Immature natural killer cell (primary cell): ENCODE data around the gene PMEL. TPM values are rescaled to one million over a fixed set of nuclear protein-coding genes. Genes with fewer than 3 reads are reported as not detected.

Experiments
- DNase-seq, 3 donors: peaks; one replicate each; pipeline ENCODE4 v3.0.0; 2022; ENCODE audit warnings: mixed read lengths in 1 of 3
- H3K27ac Mint-ChIP-seq, 6 donors: one replicate each; pipeline ENCODE4 v1.8.0; 2020; ENCODE audit warnings: mixed read lengths in 6 of 6, mild to moderate bottlenecking in 5 of 6, inconsistent platforms in 4 of 6, moderate library complexity in 3 of 6
- H3K27me3 Mint-ChIP-seq, 3 donors: one replicate each; pipeline ENCODE4 v1.8.0; 2020 to 2021; ENCODE audit warnings: low read depth in 3 of 3, mild to moderate bottlenecking in 3 of 3, mixed read lengths in 3 of 3, moderate library complexity in 3 of 3, inconsistent platforms in 1 of 3
- H3K36me3 Mint-ChIP-seq, 3 donors: one replicate each; pipeline ENCODE4 v1.8.0; 2020; ENCODE audit warnings: mixed read lengths in 3 of 3, inconsistent platforms in 2 of 3, mild to moderate bottlenecking in 2 of 3
- H3K4me1 Mint-ChIP-seq, 2 donors: one replicate each; pipeline ENCODE4 v1.8.0; 2020; ENCODE audit warnings: inconsistent platforms in 2 of 2, mild to moderate bottlenecking in 2 of 2, mixed read lengths in 2 of 2, moderate library complexity in 1 of 2
- H3K4me3 Mint-ChIP-seq, 5 donors: one replicate each; pipeline ENCODE4 v1.8.0; 2020; ENCODE audit warnings: mild to moderate bottlenecking in 5 of 5, mixed read lengths in 5 of 5, inconsistent platforms in 3 of 5, moderate library complexity in 3 of 5
- H3K9me3 Mint-ChIP-seq, 6 donors: one replicate each; pipeline ENCODE4 v1.8.0; 2020; ENCODE audit warnings: mild to moderate bottlenecking in 6 of 6, mixed read lengths in 6 of 6, inconsistent platforms in 4 of 6, moderate library complexity in 3 of 6
- polyA plus RNA-seq, 3 donors: library from polyadenylated mRNA; unstranded; fragments of 300-500 nt; fragmentation: Illumina TruSeq; gene quantifications; one replicate each; pipeline ENCODE4 v1.2.3, GENCODE V29; 2021

PMEL gene
- polyA plus RNA-seq, 3 donors from 2014 or later, result 0.44 TPM; not detected in 2

- Mint-ChIP-seq H3K9me3 (no peaks in the 10 kb centered on the region), H3K27me3 (no peaks in the 10 kb centered on the region), H3K36me3 (peaks cover 7 to 12% (median 10%) of the 10 kb centered on the region in 3 donors), H3K27ac (peak overlapping the region in 4 of 6 donors; percentile 12 to 76 (median 28)), H3K4me3 (no peak overlapping the region), H3K4me1 (peaks cover 13 to 27% of the 10 kb centered on the region in 2 donors)
- no peak for DNase-seq
Measured at GRCh38 chr12:55915482-55915859, 50.4 kb downstream of the PMEL start.

GRCh38 chr12:55912908-55913307 lies 52.9 kb downstream of the PMEL start:
- no peaks in the 10 kb centered on the region for H3K9me3 Mint-ChIP-seq
- H3K27me3 Mint-ChIP-seq, result no peaks in the 10 kb centered on the region
- H3K4me3 Mint-ChIP-seq, result no peak overlapping the region
- no peak for DNase-seq
- peak overlapping the region in 2 of 6 donors; percentile 15 to 40 for H3K27ac Mint-ChIP-seq
- H3K36me3 Mint-ChIP-seq, result peaks cover 7 to 12% (median 10%) of the 10 kb centered on the region in 3 donors
- H3K4me1 Mint-ChIP-seq, result peaks cover 13 to 33% of the 10 kb centered on the region in 2 donors

DNA sequence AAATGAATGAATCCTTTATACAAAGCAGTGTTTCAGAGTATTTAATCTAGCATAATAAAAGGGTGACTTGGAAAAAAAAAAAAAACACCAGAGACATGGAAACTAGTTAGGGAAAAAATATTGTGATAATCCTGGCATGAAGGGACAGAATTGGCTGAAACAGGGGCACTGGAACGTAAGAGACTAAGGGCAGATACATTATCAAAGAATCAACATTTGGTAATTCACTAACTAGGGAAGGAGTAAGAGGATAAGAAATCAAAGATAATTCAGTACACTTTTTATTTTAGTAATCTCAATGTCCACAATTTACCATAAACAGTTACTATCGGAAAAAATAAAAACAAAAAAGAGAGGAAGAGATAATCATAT lies 56.3 kb downstream of the PMEL start:
- no peak for DNase-seq
- no peak overlapping the region for H3K4me3 Mint-ChIP-seq
- no peaks in the 10 kb centered on the region for H3K9me3 Mint-ChIP-seq
- peaks cover 2 to 8% (median 7%) of the 10 kb centered on the region in 3 donors for H3K36me3 Mint-ChIP-seq
- peaks cover 9 to 23% of the 10 kb centered on the region in 2 donors for H3K4me1 Mint-ChIP-seq
- H3K27ac Mint-ChIP-seq, result peak overlapping the region in 1 of 6 donors; percentile 23
- H3K27me3 Mint-ChIP-seq, result no peaks in the 10 kb centered on the region

- H3K27ac Mint-ChIP-seq, result peak overlapping the region in 1 of 6 donors; percentile 66
- no peaks in the 10 kb centered on the region for H3K27me3 Mint-ChIP-seq
- no peaks in the 10 kb centered on the region for H3K9me3 Mint-ChIP-seq
- H3K36me3 Mint-ChIP-seq, result peaks cover 0 to 8% (median 5%) of the 10 kb centered on the region in 3 donors
- DNase-seq, result no peak
- H3K4me3 Mint-ChIP-seq, result no peak overlapping the region
- H3K4me1 Mint-ChIP-seq, result peaks cover 4 to 17% of the 10 kb centered on the region in 2 donors
Measured at GRCh38 chr12:55908726-55909512, 56.9 kb downstream of the PMEL start.

- H3K36me3 Mint-ChIP-seq, result peaks cover 4 to 14% (median 7%) of the 10 kb centered on the region in 3 donors
- H3K27me3 Mint-ChIP-seq, result no peaks in the 10 kb centered on the region
- H3K9me3 Mint-ChIP-seq, result no peaks in the 10 kb centered on the region
- DNase-seq, result no peak
- peaks cover 0 to 6% of the 10 kb centered on the region in 2 donors for H3K4me1 Mint-ChIP-seq
- H3K4me3 Mint-ChIP-seq, result no peak overlapping the region
- H3K27ac Mint-ChIP-seq, result no peak overlapping the region
Measured at GRCh38 chr12:55906056-55906455, 59.8 kb downstream of the PMEL start.

Other genes starting within 250 kb of the PMEL start
- gene BLOC1S1, start 250.0 kb downstream of the PMEL start, polyA plus RNA-seq, result 100 to 1,000 TPM; 108 to 198 (median 127) TPM
- 1 to 10 TPM in 1 of 3 donors, not detected in 2; 2.8 TPM for gene RDH5, start 245.6 kb downstream of the PMEL start, polyA plus RNA-seq
- 1,000 to 10,000 TPM; 1,258 to 1,754 (median 1,754) TPM for gene CD63, start 237.0 kb downstream of the PMEL start, polyA plus RNA-seq
- gene GDF11, start 222.9 kb downstream of the PMEL start, polyA plus RNA-seq, result 1 to 10 TPM in 1 of 3 donors, under 1 TPM in 2; 0.16 to 1.7 (median 0.64) TPM
- 100 to 1,000 TPM; 115 to 157 (median 132) TPM for gene SARNP, start 148.3 kb downstream of the PMEL start, polyA plus RNA-seq
- gene ORMDL2, start 148.0 kb downstream of the PMEL start, polyA plus RNA-seq, result 100 to 1,000 TPM; 104 to 163 (median 147) TPM
- gene DNAJC14, start 136.5 kb downstream of the PMEL start, polyA plus RNA-seq, result 10 to 100 TPM; 36.7 to 51.4 (median 51.1) TPM
- gene MMP19, start 123.1 kb downstream of the PMEL start, polyA plus RNA-seq, result under 1 TPM in 1 of 3 donors, not detected in 2; 0.10 TPM
- gene PYM1, start 38.1 kb downstream of the PMEL start, polyA plus RNA-seq, result 10 to 100 TPM; 41.2 to 66.3 (median 54.2) TPM
- 10 to 100 TPM; 14.9 to 38.1 (median 19.7) TPM for gene DGKA, start 34.9 kb downstream of the PMEL start, polyA plus RNA-seq
- 10 to 100 TPM; 11.6 to 27.7 (median 13.4) TPM for gene CDK2, start 788 bp upstream of the PMEL start, polyA plus RNA-seq
- gene RAB5B, start 8.0 kb upstream of the PMEL start, polyA plus RNA-seq, result 10 to 100 TPM; 54.6 to 80.6 (median 76.9) TPM
- gene SUOX, start 31.2 kb upstream of the PMEL start, polyA plus RNA-seq, result 1 to 10 TPM; 3.5 to 5.9 (median 5.9) TPM
- gene IKZF4, start 55.0 kb upstream of the PMEL start, polyA plus RNA-seq, result 1 to 10 TPM in 1 of 3 donors, not detected in 2; 1.0 TPM
- 100 to 1,000 TPM; 294 to 705 (median 698) TPM for gene RPS26, start 75.9 kb upstream of the PMEL start, polyA plus RNA-seq
- gene ERBB3, start 114.1 kb upstream of the PMEL start, polyA plus RNA-seq, result not detected
- gene PA2G4, start 138.5 kb upstream of the PMEL start, polyA plus RNA-seq, result 100 to 1,000 TPM; 192 to 222 (median 214) TPM
- 1,000 to 10,000 TPM; 2,591 to 7,233 (median 3,803) TPM for gene RPL41, start 150.6 kb upstream of the PMEL start, polyA plus RNA-seq
- 1 to 10 TPM in 2 of 3 donors, under 1 TPM in 1; 0.86 to 4.2 (median 1.3) TPM for gene ZC3H10, start 152.2 kb upstream of the PMEL start, polyA plus RNA-seq
- gene ESYT1, start 162.2 kb upstream of the PMEL start, polyA plus RNA-seq, result 100 to 1,000 TPM; 217 to 502 (median 273) TPM
- gene MYL6B, start 186.5 kb upstream of the PMEL start, polyA plus RNA-seq, result 10 to 100 TPM in 1 of 3 donors, 1 to 10 TPM in 2; 1.5 to 12.9 (median 9.3) TPM
- 1,000 to 10,000 TPM; 2,998 to 5,712 (median 4,230) TPM for gene MYL6, start 192.3 kb upstream of the PMEL start, polyA plus RNA-seq
- gene SMARCC2, start 223.4 kb upstream of the PMEL start, polyA plus RNA-seq, result 100 to 1,000 TPM in 1 of 3 donors, 10 to 100 TPM in 2; 25.7 to 118 (median 43.7) TPM